Ovary (tissue), 9 donors: ENCODE measurements around the gene C4BPA. TPM values are rescaled to one million over a fixed set of nuclear protein-coding genes. Genes with fewer than 3 reads are reported as not detected.
A peak's percentile ranks its signal among the peaks of the same experiment; 100 is the strongest.

Experiments
- DNase-seq, 5 donors: peaks; one replicate each; pipeline ENCODE4 v3.0.0-alpha.2; 2019 to 2020
- H3K27ac ChIP-seq, 2 donors: fragments of 200-600 bp; one replicate each; pipeline versions ENCODE4 v1.5.1 to v1.8.0; 2019 to 2022
- H3K27me3 ChIP-seq: fragments of 200-600 bp; one replicate; pipeline ENCODE4 v1.8.0; 2022
- H3K36me3 ChIP-seq: fragments of 200-600 bp; sonication (generic); one replicate; pipeline ENCODE4 v1.5.1; 2019
- H3K4me1 ChIP-seq: one replicate; pipeline ENCODE4 v1.8.1; 2013; ENCODE audit warnings: mild to moderate bottlenecking, moderate library complexity; ENCODE audit not compliant: insufficient read depth
- H3K4me3 ChIP-seq: fragments of 200-600 bp; sonication (generic); one replicate; pipeline ENCODE4 v1.5.1; 2017
- H3K9me3 ChIP-seq, 2 donors: fragments of 200-600 bp in 1 of 2; sonication (generic) in 1 of 2; one replicate each; pipeline versions ENCODE4 v1.5.1 to v1.8.1; 2013 to 2019; ENCODE audit warnings: mild to moderate bottlenecking in 1 of 2, moderate library complexity in 1 of 2
- EP300 ChIP-seq: sonication (generic); formaldehyde crosslinking; IDR thresholded peaks from one replicate; pipeline ENCODE4 v1.6.1; 2017; ENCODE audit warnings: antibody characterized with exemption
- POLR2A ChIP-seq: fragments of 450-650 bp; IDR thresholded peaks from one replicate; pipeline ENCODE4 v1.6.1; 2017; ENCODE audit warnings: antibody characterized with exemption, mild to moderate bottlenecking, moderate library complexity
- WGBS, 3 donors: extraction: QIAGEN DNeasy Blood & Tissue Kit in 1 of 3; methylation state at CpG; one replicate each; pipeline versions ENCODE4 v1.1.5 to v1.1.7; 2013 to 2017; 5-methylcytosine and 5-hydroxymethylcytosine counted together
- intact Hi-C, 4 donors: fragments of 100-400 bp; cut with DNase I; formaldehyde crosslinking; loops; one replicate each; pipeline versions ENCODE4 v1.11.0 to v1.15.1; 2022 to 2023
- polyA plus RNA-seq, 2 donors: library from polyadenylated mRNA; stranded (reverse); fragments of 200-250 nt in 1 of 2; fragments of 350-450 nt in 1 of 2; fragmentation: Illumina TruSeq in 1 of 2; extraction: RNeasy Lipid Tissue Mini Kit (QIAGEN cat#74804) in 1 of 2; gene quantifications; one replicate each; pipeline ENCODE4 v1.2.3, GENCODE V29; 2013 to 2014
- total RNA-seq, 7 donors: library from RNA; depleted of rRNA in 2 of 7; stranded (reverse); fragments of >200 nt in 2 of 7; fragmentation: NEBNext Ultra II Directional in 3 of 7; extraction: Animal tissue kit (Norgen Biotek cat#: 25700) in 3 of 7; gene quantifications; one replicate each; pipeline versions ENCODE4 v1.1.0 to v1.2.4, GENCODE V29; 2016 to 2023
- TF ChIP-seq, protein P1 (sequence below), 3 donors: fragments of 450-650 bp in 2 of 3; fragments of 200-600 bp in 1 of 3; IDR thresholded peaks; one replicate each; pipeline versions ENCODE4 v1.5.1 to v1.8.0; 2016 to 2022; ENCODE audit warnings: antibody characterized with exemption in 3 of 3, mild to moderate bottlenecking in 1 of 3
- donor health status: DM: no; HTN: no; CAD: no; lungs with moderate emphysema.
- donor health status: DM: no; HTN: no; CAD: no.
- donor health status: Bipolar disorder and iron deficiency.
- donor health status: DM: yes; HTN: yes; CAD: no.
- donor health status: DM: no; HTN: no; CAD: no.
- donor health status: DM: yes; HTN: yes; CAD: no.

C4BPA gene
- total and polyA plus RNA-seq, 9 donors, result 0.23 to 3.5 (median 1.1) TPM

GRCh38 chr1:207093944-207094343 is 10.1 kb upstream of the C4BPA start:
- H3K27me3 ChIP-seq, result no peaks in the 10 kb centered on the region
- no peak for DNase-seq
- no peak overlapping the region for H3K27ac ChIP-seq
- H3K4me1 ChIP-seq, result peaks cover 3% of the 10 kb centered on the region
- no peak for TF ChIP-seq EP300
- TF ChIP-seq, protein P1, sequence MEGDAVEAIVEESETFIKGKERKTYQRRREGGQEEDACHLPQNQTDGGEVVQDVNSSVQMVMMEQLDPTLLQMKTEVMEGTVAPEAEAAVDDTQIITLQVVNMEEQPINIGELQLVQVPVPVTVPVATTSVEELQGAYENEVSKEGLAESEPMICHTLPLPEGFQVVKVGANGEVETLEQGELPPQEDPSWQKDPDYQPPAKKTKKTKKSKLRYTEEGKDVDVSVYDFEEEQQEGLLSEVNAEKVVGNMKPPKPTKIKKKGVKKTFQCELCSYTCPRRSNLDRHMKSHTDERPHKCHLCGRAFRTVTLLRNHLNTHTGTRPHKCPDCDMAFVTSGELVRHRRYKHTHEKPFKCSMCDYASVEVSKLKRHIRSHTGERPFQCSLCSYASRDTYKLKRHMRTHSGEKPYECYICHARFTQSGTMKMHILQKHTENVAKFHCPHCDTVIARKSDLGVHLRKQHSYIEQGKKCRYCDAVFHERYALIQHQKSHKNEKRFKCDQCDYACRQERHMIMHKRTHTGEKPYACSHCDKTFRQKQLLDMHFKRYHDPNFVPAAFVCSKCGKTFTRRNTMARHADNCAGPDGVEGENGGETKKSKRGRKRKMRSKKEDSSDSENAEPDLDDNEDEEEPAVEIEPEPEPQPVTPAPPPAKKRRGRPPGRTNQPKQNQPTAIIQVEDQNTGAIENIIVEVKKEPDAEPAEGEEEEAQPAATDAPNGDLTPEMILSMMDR (IDR thresholded peaks at IDR 0.05), result no peak
- TF ChIP-seq POLR2A, result no peak
- intact Hi-C loops, result no loop called here
- H3K36me3 ChIP-seq, result no peaks in the 10 kb centered on the region
- 62 to 81% (median 64%) methylated on average over 2 of the region's 2 CpGs for WGBS, 3 donors
- no peak overlapping the region for H3K4me3 ChIP-seq
- no peaks in the 10 kb centered on the region for H3K9me3 ChIP-seq

DNA sequence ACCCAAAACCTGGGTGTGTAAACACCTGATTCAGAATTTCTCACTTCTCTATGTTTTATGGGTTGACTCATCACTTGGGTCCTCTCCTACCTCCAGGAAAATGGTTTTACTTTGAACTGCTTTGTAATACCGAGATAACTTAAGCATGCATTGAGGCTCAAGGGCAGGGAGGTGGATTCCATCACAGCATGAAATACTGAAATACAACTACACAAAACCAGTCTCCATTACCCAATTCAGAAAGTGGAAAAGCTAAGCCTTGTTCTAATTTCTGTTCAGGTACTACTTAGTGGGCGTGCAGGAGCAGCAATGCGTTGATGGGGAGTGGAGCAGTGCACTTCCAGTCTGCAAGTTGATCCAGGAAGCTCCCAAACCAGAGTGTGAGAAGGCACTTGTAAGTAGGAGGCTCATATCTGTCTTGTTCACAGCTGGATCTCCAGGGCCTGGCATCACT is 6.1 kb upstream of the C4BPA start:
- Histone ChIP-seq H3K9me3 (no peaks in the 10 kb centered on the region), H3K27ac (no peak overlapping the region), H3K36me3 (no peaks in the 10 kb centered on the region), H3K4me3 (no peak overlapping the region), H3K4me1 (no peaks in the 10 kb centered on the region), H3K27me3 (no peaks in the 10 kb centered on the region)
- WGBS, 3 donors, result 87 to 90% (median 88%) methylated on average over 3 of the region's 3 CpGs
- intact Hi-C loops, result no loop called here
- TF ChIP-seq POLR2A (no peak), EP300 (no peak)
- TF ChIP-seq, protein P1 (IDR thresholded peaks at IDR 0.05), result no peak
- DNase-seq, result no peak

DNA sequence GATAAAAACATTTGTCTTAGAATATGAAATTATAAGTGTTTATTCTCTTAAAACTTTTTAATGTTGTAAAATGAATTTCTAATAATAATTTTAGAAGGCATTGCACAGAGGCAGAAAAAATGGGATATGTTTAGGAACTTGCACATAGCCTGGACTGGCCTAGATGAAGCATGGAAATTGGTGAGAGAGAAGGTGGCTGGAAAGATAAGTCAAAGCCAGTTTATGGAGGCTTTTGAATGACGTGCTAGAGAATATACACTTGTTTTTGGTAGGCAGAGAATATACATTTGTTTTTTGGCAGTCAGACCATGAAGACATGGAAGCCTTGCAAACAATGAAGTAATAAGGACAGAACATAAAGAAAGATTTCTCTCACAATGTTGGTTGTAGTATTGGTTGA is 2.3 kb upstream of the C4BPA start:
- WGBS, 3 donors, result 90 to 95% (median 92%) methylated on average over 1 of the region's 1 CpG
- no peak for TF ChIP-seq EP300
- TF ChIP-seq POLR2A, result no peak
- TF ChIP-seq, protein P1 (IDR thresholded peaks at IDR 0.05), result no peak
- intact Hi-C loops, result no loop called here

DNA sequence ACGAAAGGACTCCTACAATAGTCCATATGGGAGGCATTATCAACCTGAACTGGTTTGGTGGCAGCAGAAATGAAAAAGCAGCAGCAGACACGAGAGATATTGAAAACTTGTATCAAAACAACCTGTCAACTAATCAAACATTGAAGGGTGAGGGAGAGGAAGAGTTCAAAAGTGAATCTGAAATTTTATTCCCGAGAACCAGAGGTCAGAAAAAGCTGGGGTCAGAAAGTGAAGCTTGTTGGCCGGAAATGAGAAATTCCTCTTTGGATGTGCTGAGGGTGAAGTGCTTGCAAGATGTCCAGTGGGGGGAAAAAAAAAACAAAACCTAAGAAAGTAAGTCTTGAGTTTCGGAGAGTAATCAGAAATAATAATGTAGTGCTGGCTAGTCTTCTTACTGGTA is 1.9 kb upstream of the C4BPA start:
- 34 to 56% (median 43%) methylated on average over 5 of the region's 5 CpGs for WGBS, 3 donors
- no peak for DNase-seq
- Histone ChIP-seq H3K27ac (peak overlapping the region in 1 of 2 donors; percentile 20), H3K27me3 (no peaks in the 10 kb centered on the region), H3K9me3 (no peaks in the 10 kb centered on the region), H3K36me3 (no peaks in the 10 kb centered on the region), H3K4me1 (no peaks in the 10 kb centered on the region), H3K4me3 (no peak overlapping the region)
- TF ChIP-seq POLR2A (no peak), EP300 (no peak)
- TF ChIP-seq, protein P1 (IDR thresholded peaks at IDR 0.05), result no peak
- intact Hi-C loops, result no loop called here

More for the DNA sequence above, 2.3 kb upstream of the C4BPA start:
- Histone ChIP-seq H3K36me3 (no peaks in the 10 kb centered on the region), H3K9me3 (no peaks in the 10 kb centered on the region), H3K27me3 (no peaks in the 10 kb centered on the region), H3K4me3 (no peak overlapping the region), H3K4me1 (no peaks in the 10 kb centered on the region), H3K27ac (peak overlapping the region in 1 of 2 donors; percentile 20)
- no peak for DNase-seq
